Kidney tubule cell (primary cell): ENCODE measurements around the gene RPTOR.
"Not testable (repeated sequence)": the region's sequence is repeated elsewhere in the genome, so short reads cannot be mapped to it uniquely, and the experiment has no call there.

ENCODE experiments used
- DNase-seq: peaks from one replicate; pipeline ENCODE4 v3.0.0-alpha.2; 2018; ENCODE audit warnings: low spot score

The RPTOR gene

GRCh38 chr17:80618304-80618703 is 73.7 kb downstream of the RPTOR start:
- DNase-seq = no peak

GRCh38 chr17:80619535-80620235 is 75.0 kb downstream of the RPTOR start:
- DNase-seq = peak; percentile 88

GRCh38 chr17:80621335-80621996 is 76.8 kb downstream of the RPTOR start:
- no peak for DNase-seq

GRCh38 chr17:80621997-80622357 is 77.3 kb downstream of the RPTOR start:
- DNase-seq = no peak

- no peak for DNase-seq
Measured at GRCh38 chr17:80624864-80625263, 80.2 kb downstream of the RPTOR start.

- DNase-seq = no peak
Measured at GRCh38 chr17:80625627-80626026, 81.0 kb downstream of the RPTOR start.

- DNase-seq = not testable (repeated sequence)
Measured at GRCh38 chr17:80628881-80629280, 84.2 kb downstream of the RPTOR start.

- DNase-seq = no peak
Measured at GRCh38 chr17:80629298-80630028, 84.8 kb downstream of the RPTOR start.

- DNase-seq = no peak
Measured at GRCh38 chr17:80630560-80631120, 86.0 kb downstream of the RPTOR start.

GRCh38 chr17:80631142-80632045 is 86.8 kb downstream of the RPTOR start:
- no peak for DNase-seq

- no peak for DNase-seq
Measured at GRCh38 chr17:80632046-80632581, 87.5 kb downstream of the RPTOR start.

- DNase-seq = peak; percentile 33
Measured at GRCh38 chr17:80633207-80633606, 88.6 kb downstream of the RPTOR start.

GRCh38 chr17:80633994-80634566 is 89.4 kb downstream of the RPTOR start:
- no peak for DNase-seq

- no peak for DNase-seq
Measured at GRCh38 chr17:80636361-80637018, 91.9 kb downstream of the RPTOR start.

GRCh38 chr17:80637048-80637781 is 92.6 kb downstream of the RPTOR start:
- no peak for DNase-seq

- no peak for DNase-seq
Measured at GRCh38 chr17:80639658-80640057, 95.0 kb downstream of the RPTOR start.

GRCh38 chr17:80640366-80641084 is 95.9 kb downstream of the RPTOR start:
- DNase-seq = peak; percentile 72

- DNase-seq = no peak
Measured at GRCh38 chr17:80643326-80644099, 98.9 kb downstream of the RPTOR start.
